CD1c-positive myeloid dendritic cell (primary cell): ENCODE measurements around the gene PIP5K1C.
"Not testable (repeated sequence)": the region's sequence is repeated elsewhere in the genome, so short reads cannot be mapped to it uniquely, and the experiment has no call there.

Source experiments
- DNase-seq: peaks from one replicate; pipeline ENCODE4 v3.0.0-alpha.2; 2016; ENCODE audit errors: extremely low spot score

Gene PIP5K1C

DNA sequence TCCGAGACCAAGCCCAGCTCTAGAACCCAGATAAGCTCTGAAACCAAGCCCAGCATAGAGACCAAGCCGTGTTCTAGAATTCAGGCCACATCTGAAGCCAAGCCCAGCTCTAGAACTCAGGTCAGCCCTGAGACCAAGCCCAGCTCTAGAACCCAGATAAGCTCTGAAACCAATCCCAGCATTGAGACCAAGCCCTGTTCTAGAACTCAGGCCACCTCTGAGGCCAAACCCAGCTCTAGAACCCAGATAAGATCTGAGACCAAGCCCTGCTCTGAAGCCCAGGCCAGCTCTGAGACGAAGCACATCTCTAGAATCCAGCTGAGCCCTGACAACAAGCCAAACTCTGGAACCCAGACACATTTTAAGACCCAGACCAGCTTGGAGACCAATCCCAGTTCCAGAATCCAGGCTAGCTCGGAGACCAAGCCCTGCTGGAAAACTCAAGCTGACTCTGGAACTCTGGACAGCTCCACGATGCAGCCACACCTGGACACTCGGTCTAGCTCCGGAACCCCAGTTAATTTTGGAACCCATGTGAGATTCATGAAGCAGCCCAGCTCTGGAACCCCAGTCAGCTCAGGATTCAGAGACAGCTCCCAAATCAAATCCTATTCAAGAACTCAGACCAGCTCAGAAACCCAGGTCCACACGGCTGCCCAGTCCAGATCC, 109.1 kb downstream of the PIP5K1C start:
- no peak for DNase-seq

DNA sequence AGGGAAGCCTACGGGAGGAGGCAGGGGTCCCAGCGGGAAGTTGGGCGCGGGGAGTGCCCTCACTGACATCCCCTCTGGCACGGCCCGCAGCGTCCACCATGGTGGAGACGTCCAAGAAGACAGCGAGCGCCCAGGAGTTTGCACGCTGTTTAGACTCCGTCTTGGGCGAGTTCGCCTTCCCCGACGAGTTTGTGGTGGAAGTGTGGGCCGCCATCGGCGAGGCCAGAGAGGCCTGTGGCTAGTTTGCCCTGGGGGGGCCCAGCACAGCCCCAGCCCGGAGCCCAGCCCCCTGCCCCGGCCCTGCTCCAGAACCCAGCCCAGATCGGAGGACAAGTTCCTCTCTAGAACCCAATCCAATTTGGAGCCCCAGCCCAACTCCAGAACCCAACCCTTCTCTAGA, 110.3 kb downstream of the PIP5K1C start:
- no peak for DNase-seq

DNA sequence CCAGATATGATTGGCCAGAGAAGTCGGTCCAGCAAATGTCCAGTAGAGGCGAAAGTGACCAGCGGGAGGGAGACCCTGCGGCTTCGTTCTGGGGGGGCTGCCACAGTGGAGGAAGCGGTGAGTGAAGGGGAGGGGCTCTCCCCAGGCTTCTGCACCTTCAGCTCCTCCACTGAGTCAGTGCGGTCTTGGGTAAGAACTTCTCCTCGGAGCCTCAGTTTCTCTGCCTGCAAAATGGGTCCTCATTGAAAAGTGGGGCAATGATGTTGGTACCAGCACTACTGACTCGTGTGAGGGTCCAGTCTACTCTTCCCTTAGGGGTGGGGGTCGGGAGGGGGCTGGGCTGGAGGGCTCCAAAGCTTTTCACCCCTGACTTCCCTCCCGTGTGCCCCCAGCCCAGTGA, 110.8 kb downstream of the PIP5K1C start:
- no peak for DNase-seq

GRCh38 chr19:3586707-3587346, 113.4 kb downstream of the PIP5K1C start:
- DNase-seq = no peak

DNA sequence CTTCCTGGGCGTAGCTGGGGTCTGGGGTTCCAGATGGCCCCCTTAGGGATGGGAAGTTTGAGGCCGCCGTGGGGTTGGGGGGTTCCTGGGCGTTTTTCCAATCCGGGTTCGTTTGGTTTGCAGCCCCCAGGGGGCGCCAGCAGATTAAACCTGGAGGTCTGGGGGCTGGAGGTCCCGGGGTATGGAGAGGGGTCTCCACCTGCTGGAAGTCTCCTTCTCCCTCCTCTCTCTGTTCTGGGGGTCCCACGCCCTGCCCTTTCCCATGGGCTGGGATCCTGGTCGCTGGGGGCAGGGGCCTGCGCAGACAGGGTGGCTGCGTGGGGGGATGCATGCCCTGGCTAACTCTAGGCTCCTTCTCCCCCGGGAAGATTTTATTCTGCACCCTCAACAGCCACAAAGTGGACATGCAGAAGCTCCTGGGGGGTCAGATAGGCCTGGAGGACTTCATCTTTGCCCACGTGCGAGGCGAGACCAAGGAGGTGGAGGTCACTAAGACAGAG, 114.1 kb downstream of the PIP5K1C start:
- DNase-seq = no peak

DNA sequence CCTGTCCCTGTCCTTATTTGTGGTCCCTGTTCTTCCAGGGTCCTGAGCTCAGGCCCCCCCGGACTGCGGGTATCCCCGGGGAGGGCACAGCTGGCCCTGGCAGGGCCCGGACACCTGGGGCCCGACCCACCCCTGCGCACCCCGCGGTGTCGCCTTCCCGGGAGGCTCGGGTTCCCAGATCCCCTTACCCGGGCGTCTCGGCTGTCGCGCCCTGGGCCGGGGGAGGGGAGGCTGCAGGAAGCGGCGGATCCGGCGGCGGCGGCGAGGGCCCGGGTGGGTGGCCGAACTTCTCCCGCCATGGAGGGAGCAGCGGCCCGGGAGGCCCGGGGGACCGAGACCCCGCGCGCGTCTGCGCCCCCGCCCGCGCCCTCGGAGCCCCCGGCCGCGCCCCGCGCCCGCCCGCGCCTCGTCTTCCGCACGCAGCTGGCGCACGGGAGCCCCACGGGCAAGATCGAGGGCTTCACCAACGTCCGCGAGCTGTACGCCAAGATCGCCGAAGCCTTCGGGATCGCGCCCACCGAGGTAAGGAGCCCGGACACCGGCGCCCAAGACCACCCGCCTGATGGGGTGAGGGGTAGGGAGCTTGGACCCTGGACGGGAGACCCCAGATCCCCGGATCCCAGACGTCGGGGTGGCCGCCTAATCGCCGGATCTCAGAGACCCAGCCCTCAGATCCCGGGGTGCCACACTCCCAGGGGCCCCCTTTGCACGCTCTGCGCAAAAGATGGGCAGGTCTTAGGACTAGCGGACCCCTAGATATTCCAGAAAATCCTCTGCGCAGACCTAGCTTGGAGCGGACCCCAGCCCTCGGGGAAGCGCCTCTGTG, 114.8 kb downstream of the PIP5K1C start, which contains the start of gene GIPC3:
Gene GIPC3, plus strand, starts transcription at position 178 of the 826 bp plus-strand sequence. Its CDS starts 120 bp downstream, at position 298.
- DNase-seq = peak; percentile 28

GRCh38 chr19:3584036-3584802, 116.0 kb downstream of the PIP5K1C start:
- DNase-seq = not testable (repeated sequence)

DNA sequence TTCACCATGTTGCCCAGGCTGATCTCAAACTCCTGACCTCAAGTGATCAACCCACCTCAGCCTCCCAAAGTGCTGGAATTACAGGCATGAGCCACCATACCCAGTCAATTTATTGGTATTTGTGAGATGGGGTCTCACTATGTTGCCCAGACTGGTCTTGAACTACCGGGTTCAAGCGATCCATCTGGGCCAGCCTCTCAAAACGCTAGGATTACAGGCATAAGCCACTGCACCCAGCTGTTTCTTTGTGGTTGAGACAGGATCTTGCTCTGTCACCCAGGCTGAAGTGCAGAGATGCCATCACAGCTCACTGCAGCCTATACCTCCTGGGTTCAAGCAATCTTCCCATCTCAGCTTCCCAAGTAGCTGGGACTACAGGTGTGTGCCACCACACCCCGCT, 118.5 kb downstream of the PIP5K1C start:
- DNase-seq = not testable (repeated sequence)
